ENCODE measurements around the gene TMTC1. TPM values are rescaled to one million over a fixed set of nuclear protein-coding genes. Genes with fewer than 3 reads are reported as not detected.
A peak's percentile ranks its signal among the peaks of the same experiment; 100 is the strongest.

Gene TMTC1
- total and polyA plus RNA-seq, 8 donors: 0.85 to 37.7 (median 1.9) TPM

GRCh38 chr12:29672580-29672979 is 111.2 kb downstream of the TMTC1 start:
- Histone ChIP-seq H3K27me3 (no peaks in the 10 kb centered on the region), H3K9me3 (no peaks in the 10 kb centered on the region), H3K4me1 (no peaks in the 10 kb centered on the region), H3K36me3 (no peaks in the 10 kb centered on the region), H3K27ac (no peak overlapping the region), H3K4me3 (no peak overlapping the region)
- TF ChIP-seq, protein P1, sequence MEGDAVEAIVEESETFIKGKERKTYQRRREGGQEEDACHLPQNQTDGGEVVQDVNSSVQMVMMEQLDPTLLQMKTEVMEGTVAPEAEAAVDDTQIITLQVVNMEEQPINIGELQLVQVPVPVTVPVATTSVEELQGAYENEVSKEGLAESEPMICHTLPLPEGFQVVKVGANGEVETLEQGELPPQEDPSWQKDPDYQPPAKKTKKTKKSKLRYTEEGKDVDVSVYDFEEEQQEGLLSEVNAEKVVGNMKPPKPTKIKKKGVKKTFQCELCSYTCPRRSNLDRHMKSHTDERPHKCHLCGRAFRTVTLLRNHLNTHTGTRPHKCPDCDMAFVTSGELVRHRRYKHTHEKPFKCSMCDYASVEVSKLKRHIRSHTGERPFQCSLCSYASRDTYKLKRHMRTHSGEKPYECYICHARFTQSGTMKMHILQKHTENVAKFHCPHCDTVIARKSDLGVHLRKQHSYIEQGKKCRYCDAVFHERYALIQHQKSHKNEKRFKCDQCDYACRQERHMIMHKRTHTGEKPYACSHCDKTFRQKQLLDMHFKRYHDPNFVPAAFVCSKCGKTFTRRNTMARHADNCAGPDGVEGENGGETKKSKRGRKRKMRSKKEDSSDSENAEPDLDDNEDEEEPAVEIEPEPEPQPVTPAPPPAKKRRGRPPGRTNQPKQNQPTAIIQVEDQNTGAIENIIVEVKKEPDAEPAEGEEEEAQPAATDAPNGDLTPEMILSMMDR (IDR thresholded peaks at IDR 0.05): no peak
- DNase-seq: no peak
- intact Hi-C loops (cut with DNase I): no loop called here
- no peak for ATAC-seq

DNA sequence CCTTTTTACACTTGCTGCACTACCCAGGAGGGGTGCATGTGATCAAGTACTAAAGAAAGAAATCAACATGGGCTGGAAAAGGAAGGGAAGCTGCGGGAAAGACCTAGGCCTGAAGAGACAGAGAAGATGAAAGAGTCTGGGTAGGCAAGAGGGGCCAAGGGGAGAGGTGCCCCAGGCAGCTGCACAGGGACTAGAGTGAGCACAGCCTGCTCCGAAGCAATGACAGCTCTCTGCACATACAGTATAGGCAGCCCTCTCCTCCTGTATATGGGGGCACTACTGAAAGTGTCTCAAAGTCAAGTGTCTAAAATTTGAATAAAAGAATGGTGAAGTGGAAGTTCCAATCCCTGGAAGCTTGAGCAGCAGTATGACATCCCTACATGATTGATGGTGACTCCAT is 112.0 kb downstream of the TMTC1 start:
- Histone ChIP-seq H3K9me3 (no peaks in the 10 kb centered on the region), H3K4me1 (no peaks in the 10 kb centered on the region), H3K27ac (no peak overlapping the region), H3K4me3 (no peak overlapping the region), H3K27me3 (no peaks in the 10 kb centered on the region), H3K36me3 (no peaks in the 10 kb centered on the region)
- TF ChIP-seq, protein P1 (IDR thresholded peaks at IDR 0.05): no peak
- no peak for ATAC-seq
- intact Hi-C loops (cut with DNase I): no loop called here
- DNase-seq: no peak

GRCh38 chr12:29667011-29667410 is 116.7 kb downstream of the TMTC1 start:
- no peaks in the 10 kb centered on the region for H3K36me3 ChIP-seq
- H3K27ac ChIP-seq: no peak overlapping the region
- H3K27me3 ChIP-seq: no peaks in the 10 kb centered on the region
- no peak overlapping the region for H3K4me3 ChIP-seq
- H3K9me3 ChIP-seq: no peaks in the 10 kb centered on the region
- ATAC-seq: no peak
- intact Hi-C loops (cut with DNase I): no loop called here
- no peak for DNase-seq
- TF ChIP-seq, protein P1 (IDR thresholded peaks at IDR 0.05): no peak
- H3K4me1 ChIP-seq: no peaks in the 10 kb centered on the region

DNA sequence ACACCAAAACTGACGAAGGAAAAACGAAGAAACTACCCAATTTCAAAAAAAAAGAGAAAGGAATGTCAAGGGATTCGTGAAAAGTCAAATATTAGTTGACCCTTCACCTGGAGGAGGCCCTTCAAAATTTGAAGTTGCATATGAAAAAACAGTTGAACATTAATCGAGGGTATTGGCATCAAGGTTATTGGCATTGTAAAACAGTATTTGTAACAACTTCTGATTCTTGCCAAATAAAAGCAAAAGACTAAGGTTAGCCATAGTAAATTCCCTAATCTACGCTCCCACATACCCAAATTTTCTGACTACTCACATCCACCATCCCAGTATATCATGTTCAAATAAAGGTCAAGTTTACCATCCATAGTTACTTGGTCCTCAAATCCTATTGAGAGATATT is 118.6 kb downstream of the TMTC1 start:
- intact Hi-C loops (cut with DNase I): no loop called here
- TF ChIP-seq, protein P1 (IDR thresholded peaks at IDR 0.05): no peak

DNA sequence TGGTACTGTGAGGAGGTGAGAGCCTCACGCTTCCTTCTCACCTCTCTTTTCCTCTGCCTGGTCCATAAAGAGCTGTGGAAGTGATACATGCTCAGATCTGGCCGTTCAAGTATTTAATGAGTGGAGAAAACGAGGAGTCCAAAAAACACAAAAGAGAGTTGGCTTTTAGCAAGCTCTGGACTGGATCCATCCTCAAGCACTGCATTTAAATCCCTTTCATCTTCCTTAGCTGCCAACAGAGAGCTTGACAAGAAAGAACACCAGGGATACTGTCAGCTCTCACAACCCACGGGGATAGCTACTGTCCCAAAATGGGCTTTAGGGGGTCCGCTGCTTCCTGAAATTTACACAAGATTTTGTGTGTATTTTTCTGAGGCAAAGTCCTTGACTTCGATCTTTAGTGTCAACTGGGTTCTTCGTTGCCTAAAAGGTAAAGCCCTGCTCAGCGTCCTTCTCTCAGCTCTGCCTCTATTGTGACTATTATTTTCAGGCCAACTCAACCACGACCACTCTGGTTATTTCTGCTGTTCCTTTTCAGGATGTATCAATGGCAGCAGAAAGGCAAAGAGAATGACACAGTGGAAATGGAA is 120.9 kb downstream of the TMTC1 start:
- H3K4me1 ChIP-seq: no peaks in the 10 kb centered on the region
- ATAC-seq: no peak

More for the DNA sequence above, 118.6 kb downstream of the TMTC1 start:
- H3K27me3 ChIP-seq: no peaks in the 10 kb centered on the region
- H3K27ac ChIP-seq: no peak overlapping the region
- DNase-seq (no peak), ATAC-seq (no peak)
- no peak overlapping the region for H3K4me3 ChIP-seq
- no peaks in the 10 kb centered on the region for H3K36me3 ChIP-seq
- H3K9me3 ChIP-seq: no peaks in the 10 kb centered on the region
- H3K4me1 ChIP-seq: no peaks in the 10 kb centered on the region

More for the DNA sequence above, 120.9 kb downstream of the TMTC1 start:
- DNase-seq: peak in 2 of 4 donors; percentile 29 to 45
- intact Hi-C loops (cut with DNase I): no loop called here
- no peaks in the 10 kb centered on the region for H3K36me3 ChIP-seq
- no peak overlapping the region for H3K27ac ChIP-seq
- TF ChIP-seq, protein P1 (IDR thresholded peaks at IDR 0.05): no peak
- H3K4me3 ChIP-seq: no peak overlapping the region
- H3K27me3 ChIP-seq: no peaks in the 10 kb centered on the region
- no peaks in the 10 kb centered on the region for H3K9me3 ChIP-seq
